ENCODE data around the gene GABARAPL2.
"Not testable (repeated sequence)": the region's sequence is repeated elsewhere in the genome, so short reads cannot be mapped to it uniquely, and the experiment has no call there.

GABARAPL2 gene

DNA sequence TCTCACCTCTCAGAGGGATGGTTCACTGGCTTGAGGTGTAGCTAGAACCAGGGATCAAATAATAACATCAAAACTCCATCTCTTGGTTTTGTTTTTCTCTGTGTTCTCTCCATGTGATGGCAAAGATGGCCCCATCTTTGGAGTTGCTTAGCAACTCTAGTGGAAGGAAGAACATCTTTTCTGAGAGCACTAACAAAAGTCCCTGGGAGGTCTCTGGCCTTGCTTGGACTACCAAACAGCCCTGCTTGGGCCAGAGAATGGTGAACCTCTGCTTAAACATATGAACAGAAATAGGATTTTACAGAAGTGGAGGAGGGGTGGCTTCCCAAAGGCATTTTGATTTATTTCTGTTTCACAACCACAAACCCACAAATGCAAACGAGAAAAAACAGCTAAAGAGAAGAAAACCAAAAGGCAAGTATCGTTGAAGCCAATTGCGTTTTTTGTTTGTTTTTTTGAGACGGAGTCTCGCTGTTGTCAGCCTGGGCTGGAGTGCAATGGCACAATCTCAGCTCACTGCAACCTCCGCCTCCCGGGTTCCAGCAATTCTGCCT lies 13.2 kb downstream of the GABARAPL2 start:
- no peak for DNase-seq (ENCODE audit: low spot score)
- TF ChIP-seq, protein P1, sequence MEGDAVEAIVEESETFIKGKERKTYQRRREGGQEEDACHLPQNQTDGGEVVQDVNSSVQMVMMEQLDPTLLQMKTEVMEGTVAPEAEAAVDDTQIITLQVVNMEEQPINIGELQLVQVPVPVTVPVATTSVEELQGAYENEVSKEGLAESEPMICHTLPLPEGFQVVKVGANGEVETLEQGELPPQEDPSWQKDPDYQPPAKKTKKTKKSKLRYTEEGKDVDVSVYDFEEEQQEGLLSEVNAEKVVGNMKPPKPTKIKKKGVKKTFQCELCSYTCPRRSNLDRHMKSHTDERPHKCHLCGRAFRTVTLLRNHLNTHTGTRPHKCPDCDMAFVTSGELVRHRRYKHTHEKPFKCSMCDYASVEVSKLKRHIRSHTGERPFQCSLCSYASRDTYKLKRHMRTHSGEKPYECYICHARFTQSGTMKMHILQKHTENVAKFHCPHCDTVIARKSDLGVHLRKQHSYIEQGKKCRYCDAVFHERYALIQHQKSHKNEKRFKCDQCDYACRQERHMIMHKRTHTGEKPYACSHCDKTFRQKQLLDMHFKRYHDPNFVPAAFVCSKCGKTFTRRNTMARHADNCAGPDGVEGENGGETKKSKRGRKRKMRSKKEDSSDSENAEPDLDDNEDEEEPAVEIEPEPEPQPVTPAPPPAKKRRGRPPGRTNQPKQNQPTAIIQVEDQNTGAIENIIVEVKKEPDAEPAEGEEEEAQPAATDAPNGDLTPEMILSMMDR (IDR thresholded peaks at IDR 0.05; ENCODE audit: extremely low read depth, missing control alignments), result no peak

DNA sequence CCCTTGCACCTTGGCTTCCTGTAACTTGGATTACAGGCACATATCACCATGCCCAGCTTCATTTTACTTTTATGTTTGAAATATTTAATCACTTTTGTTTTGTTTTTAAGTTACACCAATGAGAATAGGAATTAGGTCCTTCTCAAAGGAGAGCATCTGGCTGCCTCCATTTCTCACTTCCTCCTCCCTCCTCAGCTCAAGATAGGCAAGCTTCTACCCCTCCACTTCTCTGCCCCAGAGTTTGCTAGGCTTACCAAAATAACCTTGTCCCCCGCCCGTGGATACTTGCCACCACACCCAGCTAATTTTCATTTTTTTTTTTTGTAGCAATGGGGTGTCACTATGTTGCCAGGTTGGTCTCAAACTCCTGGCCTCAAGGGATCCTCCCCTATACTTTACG lies 17.9 kb downstream of the GABARAPL2 start:
- TF ChIP-seq, protein P1 (IDR thresholded peaks at IDR 0.05; ENCODE audit: extremely low read depth, missing control alignments), result no peak

DNA sequence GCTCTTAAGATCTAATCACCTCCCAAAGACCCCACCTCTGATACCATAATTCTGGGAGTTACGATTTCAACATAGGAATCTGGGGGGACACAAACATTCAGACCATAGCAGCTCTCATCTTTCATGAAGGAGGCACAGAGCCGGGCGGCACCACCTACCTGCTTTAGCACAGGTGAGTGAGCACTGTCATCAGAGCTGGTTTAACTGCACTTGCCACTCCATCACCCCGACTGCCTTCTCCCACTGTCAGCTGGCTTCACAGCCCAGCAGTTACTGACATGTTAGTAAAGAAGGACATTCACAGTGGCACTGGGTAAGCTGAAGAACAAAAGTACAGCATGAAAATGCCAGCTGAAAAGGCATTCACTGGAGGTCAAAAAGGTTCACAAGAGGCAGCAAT lies 22.5 kb downstream of the GABARAPL2 start:
- DNase-seq (ENCODE audit: low spot score), result no peak
- TF ChIP-seq, protein P1 (IDR thresholded peaks at IDR 0.05; ENCODE audit: extremely low read depth, missing control alignments), result no peak

More for the DNA sequence above, 17.9 kb downstream of the GABARAPL2 start:
- no peak for DNase-seq (ENCODE audit: low spot score)

DNA sequence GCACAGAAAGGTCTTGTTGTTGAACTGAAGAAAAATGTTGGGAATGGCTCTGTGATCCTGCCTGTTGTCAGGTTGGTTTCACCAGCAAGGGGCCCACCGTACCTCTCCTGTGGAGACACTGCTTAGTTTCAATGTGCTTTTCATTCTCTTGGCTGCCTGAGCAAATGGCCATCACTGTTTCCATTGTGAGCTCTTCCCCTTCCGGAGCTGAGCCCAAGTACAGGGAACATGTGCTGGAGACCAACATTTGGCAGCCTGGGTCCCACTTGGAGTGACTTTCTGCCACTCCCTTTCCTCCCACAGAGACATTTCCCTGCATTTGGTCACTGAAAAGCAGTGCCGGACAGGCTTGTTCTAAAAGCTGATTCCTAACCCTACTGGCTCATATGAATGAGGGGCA lies 23.1 kb downstream of the GABARAPL2 start:
- TF ChIP-seq, protein P1 (IDR thresholded peaks at IDR 0.05; ENCODE audit: extremely low read depth, missing control alignments), result no peak

DNA sequence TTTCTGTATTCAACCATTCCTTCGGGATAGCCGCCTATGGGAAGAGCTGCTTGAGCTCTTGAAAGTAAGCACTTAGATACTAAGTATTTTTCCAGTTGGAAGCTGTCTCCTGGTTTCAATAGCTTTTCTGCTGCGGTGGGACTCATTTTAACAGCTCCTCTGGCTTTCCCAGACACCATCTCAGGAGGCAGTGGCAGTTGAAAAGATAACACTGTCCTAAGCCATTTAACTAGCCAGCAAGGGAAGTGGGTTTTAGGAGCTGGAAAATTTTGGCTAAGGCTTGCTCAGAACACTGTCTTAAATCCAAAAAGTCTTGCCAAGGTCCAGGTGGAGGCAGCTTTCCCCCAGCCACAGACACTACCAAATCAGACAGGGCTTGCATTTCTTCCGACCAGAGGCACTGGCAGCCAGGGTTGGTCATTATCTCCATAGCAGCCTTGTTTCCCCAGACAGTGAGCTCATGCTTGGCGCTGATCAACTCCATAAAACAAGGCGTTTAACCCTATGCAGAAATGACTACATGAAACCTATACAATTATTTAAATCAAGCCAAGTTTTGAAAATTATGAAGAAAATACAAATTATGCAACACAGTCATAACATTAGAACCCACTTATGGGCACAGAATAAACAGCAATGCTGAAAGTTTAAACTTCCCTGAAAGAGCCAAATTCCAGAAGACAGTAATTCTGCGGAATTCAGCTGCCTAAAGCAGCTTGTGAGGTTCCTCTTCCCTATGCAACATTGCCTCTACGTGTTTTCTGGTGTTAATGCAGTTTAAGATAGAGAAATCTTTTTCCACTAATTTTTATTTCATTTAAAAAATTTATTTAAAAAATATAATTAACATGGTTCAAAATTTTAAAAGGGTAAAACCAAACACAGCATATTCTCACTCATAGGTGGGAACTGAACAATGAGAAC lies 25.0 kb downstream of the GABARAPL2 start:
- DNase-seq (ENCODE audit: low spot score), result no peak
- TF ChIP-seq, protein P1 (IDR thresholded peaks at IDR 0.05; ENCODE audit: extremely low read depth, missing control alignments), result no peak

More for the DNA sequence above, 23.1 kb downstream of the GABARAPL2 start:
- DNase-seq (ENCODE audit: low spot score), result no peak

DNA sequence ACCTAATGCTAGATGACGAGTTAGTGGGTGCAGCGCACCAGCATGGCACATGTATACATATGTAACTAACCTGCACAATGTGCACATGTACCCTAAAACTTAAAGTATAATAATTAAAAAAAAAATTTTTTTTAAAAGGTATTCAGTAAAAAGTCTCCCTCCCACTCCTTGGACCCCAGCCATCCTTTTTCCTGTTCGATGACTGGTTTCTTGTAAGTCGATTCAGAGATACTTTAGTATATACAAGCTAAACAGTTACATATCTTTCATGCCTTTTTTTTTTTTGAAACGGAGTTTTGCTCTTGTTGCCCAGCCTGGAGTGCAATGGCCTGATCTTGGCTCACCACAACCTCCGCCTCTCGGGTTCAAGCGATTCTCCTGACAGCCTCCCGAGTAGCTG lies 25.7 kb downstream of the GABARAPL2 start:
- not testable (repeated sequence) for DNase-seq (ENCODE audit: low spot score)

DNA sequence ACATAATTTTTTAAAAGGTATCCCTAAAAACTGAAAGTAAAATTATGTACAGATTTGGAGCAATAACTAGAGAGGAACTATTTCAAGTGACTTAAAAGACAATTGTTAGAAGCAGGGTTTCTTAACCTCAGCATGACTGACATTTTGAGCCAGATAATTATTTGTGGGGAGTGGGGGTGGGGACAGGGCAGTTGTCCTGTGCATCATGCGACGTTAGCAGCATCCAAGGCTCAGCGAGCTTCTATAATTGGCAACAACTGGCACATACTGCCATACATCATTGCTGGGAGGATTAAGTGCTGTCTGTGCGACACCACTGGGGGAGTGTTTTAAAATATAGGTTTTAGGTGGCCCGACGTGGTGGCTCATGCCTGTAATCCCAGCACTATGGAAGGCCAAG lies 27.1 kb downstream of the GABARAPL2 start:
- TF ChIP-seq, protein P1 (IDR thresholded peaks at IDR 0.05; ENCODE audit: extremely low read depth, missing control alignments), result no peak
- no peak for DNase-seq (ENCODE audit: low spot score)

All from GM20000 (cell line).